ENCODE data around the gene DAB2IP.

Gene DAB2IP

GRCh38 chr9:121818016-121818661 is 166.7 kb downstream of the DAB2IP start:
- no peak for DNase-seq (ENCODE audit: low read depth in 2 of 2)

GRCh38 chr9:121818841-121819427 is 167.5 kb downstream of the DAB2IP start:
- no peak for DNase-seq (ENCODE audit: low read depth in 2 of 2)

- DNase-seq (ENCODE audit: low read depth in 2 of 2) = no peak
Observed at GRCh38 chr9:121819428-121820231, 168.2 kb downstream of the DAB2IP start.

- DNase-seq (ENCODE audit: low read depth in 2 of 2) = no peak
Observed at GRCh38 chr9:121820286-121821005, 169.0 kb downstream of the DAB2IP start.

- DNase-seq (ENCODE audit: low read depth in 2 of 2) = no peak
Observed at GRCh38 chr9:121821326-121821725, 169.9 kb downstream of the DAB2IP start.

- no peak for DNase-seq (ENCODE audit: low read depth in 2 of 2)
Observed at GRCh38 chr9:121822093-121823085, 171.0 kb downstream of the DAB2IP start.

GRCh38 chr9:121823451-121824169 is 172.2 kb downstream of the DAB2IP start:
- no peak for DNase-seq (ENCODE audit: low read depth in 2 of 2)

GRCh38 chr9:121824651-121825030 is 173.2 kb downstream of the DAB2IP start:
- no peak for DNase-seq (ENCODE audit: low read depth in 2 of 2)

GRCh38 chr9:121825031-121825691 is 173.7 kb downstream of the DAB2IP start:
- no peak for DNase-seq (ENCODE audit: low read depth in 2 of 2)

- no peak for DNase-seq (ENCODE audit: low read depth in 2 of 2)
Observed at GRCh38 chr9:121826711-121827110, 175.3 kb downstream of the DAB2IP start.

GRCh38 chr9:121827251-121827967 is 176.0 kb downstream of the DAB2IP start:
- DNase-seq (ENCODE audit: low read depth in 2 of 2) = no peak

- no peak for DNase-seq (ENCODE audit: low read depth in 2 of 2)
Observed at GRCh38 chr9:121830441-121831140, 179.2 kb downstream of the DAB2IP start.

- DNase-seq (ENCODE audit: low read depth in 2 of 2) = no peak
Observed at GRCh38 chr9:121831869-121832268, 180.4 kb downstream of the DAB2IP start.

GRCh38 chr9:121833061-121833460 is 181.6 kb downstream of the DAB2IP start:
- DNase-seq (ENCODE audit: low read depth in 2 of 2) = no peak
